BLaER1 (cell line): Measurements from ENCODE around the gene PCDHB9.
"Not testable (repeated sequence)": the region's sequence is repeated elsewhere in the genome, so short reads cannot be mapped to it uniquely, and the experiment has no call there.

Experiments used
- H3K27ac ChIP-seq: shearing (Covaris generic); formaldehyde crosslinking; 2 replicates; pipeline ENCODE4 v1.8.1; 2022
- H3K27me3 ChIP-seq: shearing (Covaris generic); formaldehyde crosslinking; 2 replicates; pipeline ENCODE4 v1.8.1; 2022
- H3K36me3 ChIP-seq: shearing (Covaris generic); formaldehyde crosslinking; 2 replicates; pipeline ENCODE4 v1.8.1; 2022
- H3K4me1 ChIP-seq: shearing (Covaris generic); formaldehyde crosslinking; 2 replicates; pipeline ENCODE4 v1.8.1; 2022
- H3K4me2 ChIP-seq: shearing (Covaris generic); formaldehyde crosslinking; 2 replicates; pipeline ENCODE4 v1.8.1; 2022
- H3K4me3 ChIP-seq: shearing (Covaris generic); formaldehyde crosslinking; 2 replicates; pipeline ENCODE4 v1.8.1; 2022
- H3K9ac ChIP-seq: shearing (Covaris generic); formaldehyde crosslinking; 2 replicates; pipeline ENCODE4 v1.8.1; 2022
- H3K9me3 ChIP-seq: shearing (Covaris generic); formaldehyde crosslinking; 2 replicates; pipeline ENCODE4 v1.8.1; 2022
- H4K20me1 ChIP-seq: shearing (Covaris generic); formaldehyde crosslinking; 2 replicates; pipeline ENCODE4 v1.8.1; 2022
- Cebpa-rat ChIP-seq: shearing (Covaris generic); IDR thresholded peaks from 2 replicates; pipeline ENCODE4 v1.8.1; 2022

PCDHB9 gene

DNA sequence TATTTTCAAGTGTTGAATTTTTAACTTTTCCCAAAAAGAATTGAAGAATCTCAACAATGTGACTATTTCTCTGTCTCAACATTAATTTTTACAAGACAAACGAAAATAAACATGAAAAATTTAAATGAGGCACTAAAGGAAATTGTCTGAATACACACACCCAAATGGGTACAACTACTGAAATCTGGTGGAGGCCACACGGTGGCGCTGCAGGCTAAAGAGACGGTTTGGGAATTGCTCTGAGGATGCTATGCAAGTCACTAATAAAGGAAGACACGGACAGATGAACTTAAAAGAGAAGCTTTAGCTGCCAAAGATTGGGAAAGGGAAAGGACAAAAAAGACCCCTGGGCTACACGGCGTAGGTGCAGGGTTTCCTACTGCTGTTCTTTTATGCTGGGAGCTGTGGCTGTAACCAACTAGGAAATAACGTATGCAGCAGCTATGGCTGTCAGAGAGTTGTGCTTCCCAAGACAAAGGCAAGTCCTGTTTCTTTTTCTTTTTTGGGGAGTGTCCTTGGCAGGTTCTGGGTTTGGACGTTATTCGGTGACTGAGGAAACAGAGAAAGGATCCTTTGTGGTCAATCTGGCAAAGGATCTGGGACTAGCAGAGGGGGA lies 5.3 kb downstream of the PCDHB9 start, which contains the start of gene PCDHB10:
Gene PCDHB10 (plus strand): TSS at position 244 of the 616 bp plus-strand sequence. CDS start 200 bp downstream, at position 444.
- TF ChIP-seq Cebpa-rat: no peak
- Histone ChIP-seq H3K4me2 (no peak within 1 kb of the TSS), H3K4me1 (no peaks in the 10 kb centered on the region), H3K27ac (no peak within 1 kb of the TSS), H4K20me1 (no peaks in the 10 kb centered on the region), H3K36me3 (no peaks in the 10 kb centered on the region), H3K27me3 (no peaks in the 10 kb centered on the region), H3K9ac (no peak within 1 kb of the TSS), H3K9me3 (peaks cover 61% of the 10 kb centered on the region), H3K4me3 (no peak within 1 kb of the TSS)

DNA sequence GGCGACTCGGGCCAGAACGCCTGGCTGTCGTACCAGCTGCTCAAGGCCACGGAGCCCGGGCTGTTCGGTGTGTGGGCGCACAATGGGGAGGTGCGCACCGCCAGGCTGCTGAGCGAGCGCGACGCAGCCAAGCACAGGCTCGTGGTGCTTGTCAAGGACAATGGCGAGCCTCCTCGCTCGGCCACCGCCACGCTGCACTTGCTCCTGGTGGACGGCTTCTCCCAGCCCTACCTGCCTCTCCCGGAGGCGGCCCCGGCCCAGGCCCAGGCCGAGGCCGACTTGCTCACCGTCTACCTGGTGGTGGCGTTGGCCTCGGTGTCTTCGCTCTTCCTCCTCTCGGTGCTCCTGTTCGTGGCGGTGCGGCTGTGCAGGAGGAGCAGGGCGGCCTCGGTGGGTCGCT lies 7.4 kb downstream of the PCDHB9 start:
- not testable (repeated sequence) for H3K36me3 ChIP-seq, H3K9ac ChIP-seq, H3K4me2 ChIP-seq, H3K4me1 ChIP-seq, H4K20me1 ChIP-seq, H3K4me3 ChIP-seq, H3K27ac ChIP-seq, H3K27me3 ChIP-seq
- H3K9me3 ChIP-seq: peaks cover 57% of the 10 kb centered on the region

DNA sequence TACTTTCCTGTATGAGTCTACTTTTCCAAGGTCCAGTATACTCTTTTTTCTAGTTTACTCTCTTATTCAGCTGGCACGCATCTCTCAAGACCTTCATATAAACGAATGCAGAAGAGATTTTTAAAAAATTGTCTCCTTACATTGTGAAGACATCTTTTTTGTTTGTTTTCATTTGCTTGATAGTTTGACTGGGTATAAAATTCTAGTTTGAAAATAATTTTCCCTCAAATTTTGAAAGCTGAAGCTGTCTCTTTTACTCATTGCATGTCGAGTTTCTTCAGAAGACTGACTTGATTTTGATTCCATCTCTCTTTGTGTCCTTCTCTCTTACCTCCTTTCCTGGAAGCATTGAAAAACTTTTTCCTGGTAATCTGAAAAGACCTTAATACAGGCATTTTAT lies 9.4 kb downstream of the PCDHB9 start:
- no peak overlapping the region for H3K4me2 ChIP-seq
- H3K27me3 ChIP-seq: no peaks in the 10 kb centered on the region
- H3K4me3 ChIP-seq: no peak overlapping the region
- no peak for TF ChIP-seq Cebpa-rat
- H3K27ac ChIP-seq: no peak overlapping the region
- H3K9me3 ChIP-seq: peaks cover 68% of the 10 kb centered on the region
- no peak overlapping the region for H3K9ac ChIP-seq
- no peaks in the 10 kb centered on the region for H3K4me1 ChIP-seq
- no peaks in the 10 kb centered on the region for H3K36me3 ChIP-seq
- no peaks in the 10 kb centered on the region for H4K20me1 ChIP-seq

DNA sequence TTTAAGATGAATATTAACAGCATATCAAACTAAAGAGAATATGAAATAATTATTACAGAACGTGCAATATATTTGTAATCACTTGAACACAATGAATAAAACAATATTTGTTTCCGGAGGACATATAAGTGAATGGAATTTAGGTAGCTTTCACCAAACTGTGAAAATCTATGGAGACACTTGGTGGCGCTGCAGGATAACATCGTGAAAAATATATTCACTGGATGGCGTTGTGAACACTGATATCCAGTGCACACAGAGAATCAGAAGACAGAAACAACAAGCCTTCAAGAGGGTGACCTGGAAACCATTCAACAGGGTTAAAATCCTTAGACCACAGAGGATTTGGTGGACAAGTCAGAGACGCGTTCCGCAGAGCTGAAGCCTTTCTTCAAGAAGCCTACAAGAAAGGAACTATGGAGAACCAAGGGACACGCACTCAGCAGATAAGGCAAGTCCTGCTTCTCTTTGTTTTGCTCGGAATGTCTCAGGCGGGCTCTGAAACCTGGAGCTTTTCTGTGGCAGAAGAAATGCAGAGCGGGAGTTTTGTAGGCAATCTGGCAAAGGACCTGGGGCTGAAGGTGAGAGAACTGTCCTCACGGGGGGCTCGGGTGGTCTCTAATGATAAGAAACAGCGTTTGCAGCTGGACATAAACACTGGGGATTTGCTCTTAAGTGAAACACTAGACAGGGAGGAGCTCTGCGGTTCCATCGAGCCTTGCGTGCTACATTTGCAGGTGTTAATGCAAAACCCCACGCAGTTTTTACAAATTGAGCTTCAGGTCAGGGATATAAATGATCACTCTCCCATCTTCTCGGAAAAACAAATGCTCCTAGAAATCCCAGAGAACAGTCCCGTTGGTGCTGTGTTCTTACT lies 12.6 kb downstream of the PCDHB9 start, which contains the start of gene PCDHB11:
Gene PCDHB11 (plus strand): TSS at position 269 of the 877 bp plus-strand sequence. CDS start 148 bp downstream, at position 417.
- Histone ChIP-seq H3K36me3 (no peaks in the 10 kb centered on the region), H3K4me3 (no peak within 1 kb of the TSS), H3K27ac (no peak within 1 kb of the TSS), H3K4me2 (no peak within 1 kb of the TSS), H3K9ac (no peak within 1 kb of the TSS), H4K20me1 (no peaks in the 10 kb centered on the region), H3K4me1 (no peaks in the 10 kb centered on the region), H3K9me3 (peaks cover 63% of the 10 kb centered on the region), H3K27me3 (no peaks in the 10 kb centered on the region)
- no peak for TF ChIP-seq Cebpa-rat

DNA sequence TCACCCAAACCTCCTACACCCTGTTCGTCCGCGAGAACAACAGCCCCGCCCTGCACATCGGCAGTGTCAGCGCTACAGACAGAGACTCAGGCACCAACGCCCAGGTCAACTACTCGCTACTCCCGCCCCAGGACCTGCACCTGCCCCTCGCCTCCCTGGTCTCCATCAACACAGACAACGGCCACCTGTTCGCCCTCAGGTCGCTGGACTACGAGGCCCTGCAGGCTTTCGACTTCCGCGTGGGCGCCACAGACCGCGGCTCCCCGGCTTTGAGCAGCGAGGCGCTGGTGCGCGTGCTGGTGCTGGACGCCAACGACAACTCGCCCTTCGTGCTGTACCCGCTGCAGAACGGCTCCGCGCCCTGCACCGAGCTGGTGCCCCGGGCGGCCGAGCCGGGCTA lies 14.2 kb downstream of the PCDHB9 start:
- H4K20me1 ChIP-seq, H3K27ac ChIP-seq, H3K4me2 ChIP-seq, H3K4me1 ChIP-seq, H3K9ac ChIP-seq, H3K4me3 ChIP-seq, H3K27me3 ChIP-seq, H3K36me3 ChIP-seq: not testable (repeated sequence)
- H3K9me3 ChIP-seq: peaks cover 58% of the 10 kb centered on the region

DNA sequence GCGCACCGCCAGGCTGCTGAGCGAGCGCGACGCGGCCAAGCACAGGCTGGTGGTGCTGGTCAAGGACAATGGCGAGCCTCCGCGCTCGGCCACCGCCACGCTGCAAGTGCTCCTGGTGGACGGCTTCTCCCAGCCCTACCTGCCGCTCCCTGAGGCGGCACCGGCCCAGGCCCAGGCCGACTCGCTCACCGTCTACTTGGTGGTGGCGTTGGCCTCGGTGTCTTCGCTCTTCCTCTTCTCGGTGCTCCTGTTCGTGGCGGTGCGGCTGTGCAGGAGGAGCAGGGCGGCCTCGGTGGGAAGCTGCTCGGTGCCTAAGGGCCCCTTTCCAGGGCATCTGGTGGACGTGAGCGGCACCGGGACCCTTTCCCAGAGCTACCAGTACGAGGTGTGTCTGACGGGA lies 14.7 kb downstream of the PCDHB9 start:
- not testable (repeated sequence) for H3K4me1 ChIP-seq, H4K20me1 ChIP-seq, H3K36me3 ChIP-seq, H3K9ac ChIP-seq, H3K27ac ChIP-seq, H3K4me3 ChIP-seq, H3K27me3 ChIP-seq, H3K4me2 ChIP-seq
- peaks cover 53% of the 10 kb centered on the region for H3K9me3 ChIP-seq

DNA sequence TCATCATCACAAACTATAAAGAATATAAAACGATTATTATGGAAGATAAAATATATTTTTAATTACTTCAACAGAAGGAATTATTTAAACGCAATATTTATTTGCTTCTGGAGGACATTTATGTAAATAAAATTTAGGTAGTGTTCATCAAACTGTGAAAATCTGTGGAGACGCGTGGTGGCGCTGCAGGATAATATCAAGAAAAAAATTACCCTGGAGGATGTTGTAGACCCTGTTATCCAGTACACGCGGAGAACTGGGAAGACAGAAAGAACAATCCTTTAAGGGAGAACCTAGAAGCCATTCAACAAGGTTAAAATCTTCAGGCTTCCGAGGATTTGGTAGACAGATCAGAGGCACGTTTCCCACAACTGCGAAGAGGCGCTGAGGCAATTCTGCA lies 21.5 kb downstream of the PCDHB9 start, which contains the start of gene PCDHB12:
Gene PCDHB12 (plus strand): TSS at position 242 of the 400 bp plus-strand sequence. CDS start 189 bp downstream, outside the sequence.
- Histone ChIP-seq H3K4me1 (no peaks in the 10 kb centered on the region), H4K20me1 (no peaks in the 10 kb centered on the region), H3K9me3 (peaks cover 26% of the 10 kb centered on the region), H3K27me3 (no peaks in the 10 kb centered on the region), H3K4me3 (no peak within 1 kb of the TSS), H3K9ac (no peak within 1 kb of the TSS), H3K27ac (no peak within 1 kb of the TSS), H3K36me3 (no peaks in the 10 kb centered on the region), H3K4me2 (no peak within 1 kb of the TSS)
- no peak for TF ChIP-seq Cebpa-rat

DNA sequence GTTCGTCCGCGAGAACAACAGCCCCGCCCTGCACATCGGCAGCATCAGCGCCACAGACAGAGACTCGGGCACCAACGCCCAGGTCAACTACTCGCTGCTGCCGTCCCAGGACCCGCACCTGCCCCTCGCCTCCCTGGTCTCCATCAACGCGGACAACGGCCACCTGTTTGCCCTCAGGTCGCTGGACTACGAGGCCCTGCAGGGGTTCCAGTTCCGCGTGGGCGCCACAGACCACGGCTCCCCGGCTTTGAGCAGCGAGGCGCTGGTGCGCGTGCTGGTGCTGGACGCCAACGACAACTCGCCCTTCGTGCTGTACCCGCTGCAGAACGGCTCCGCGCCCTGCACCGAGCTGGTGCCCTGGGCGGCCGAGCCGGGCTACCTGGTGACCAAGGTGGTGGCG lies 23.3 kb downstream of the PCDHB9 start:
- not testable (repeated sequence) for H3K4me3 ChIP-seq, H3K27ac ChIP-seq, H3K4me2 ChIP-seq, H3K4me1 ChIP-seq, H3K9ac ChIP-seq, H3K27me3 ChIP-seq, H3K36me3 ChIP-seq, H4K20me1 ChIP-seq
- peaks cover 35% of the 10 kb centered on the region for H3K9me3 ChIP-seq

DNA sequence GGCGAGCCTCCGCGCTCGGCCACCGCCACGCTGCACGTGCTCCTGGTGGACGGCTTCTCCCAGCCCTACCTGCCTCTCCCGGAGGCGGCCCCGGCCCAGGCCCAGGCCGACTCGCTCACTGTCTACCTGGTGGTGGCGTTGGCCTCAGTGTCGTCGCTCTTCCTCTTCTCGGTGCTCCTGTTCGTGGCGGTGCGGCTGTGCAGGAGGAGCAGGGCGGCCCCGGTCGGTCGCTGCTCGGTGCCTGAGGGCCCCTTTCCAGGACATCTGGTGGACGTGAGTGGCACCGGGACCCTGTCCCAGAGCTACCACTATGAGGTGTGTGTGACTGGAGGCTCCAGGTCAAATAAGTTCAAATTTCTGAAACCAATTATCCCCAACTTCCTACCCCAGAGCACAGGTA lies 23.9 kb downstream of the PCDHB9 start:
- not testable (repeated sequence) for H3K27ac ChIP-seq, H4K20me1 ChIP-seq, H3K36me3 ChIP-seq, H3K4me2 ChIP-seq, H3K4me3 ChIP-seq, H3K4me1 ChIP-seq, H3K9ac ChIP-seq, H3K27me3 ChIP-seq
- H3K9me3 ChIP-seq: peaks cover 39% of the 10 kb centered on the region

DNA sequence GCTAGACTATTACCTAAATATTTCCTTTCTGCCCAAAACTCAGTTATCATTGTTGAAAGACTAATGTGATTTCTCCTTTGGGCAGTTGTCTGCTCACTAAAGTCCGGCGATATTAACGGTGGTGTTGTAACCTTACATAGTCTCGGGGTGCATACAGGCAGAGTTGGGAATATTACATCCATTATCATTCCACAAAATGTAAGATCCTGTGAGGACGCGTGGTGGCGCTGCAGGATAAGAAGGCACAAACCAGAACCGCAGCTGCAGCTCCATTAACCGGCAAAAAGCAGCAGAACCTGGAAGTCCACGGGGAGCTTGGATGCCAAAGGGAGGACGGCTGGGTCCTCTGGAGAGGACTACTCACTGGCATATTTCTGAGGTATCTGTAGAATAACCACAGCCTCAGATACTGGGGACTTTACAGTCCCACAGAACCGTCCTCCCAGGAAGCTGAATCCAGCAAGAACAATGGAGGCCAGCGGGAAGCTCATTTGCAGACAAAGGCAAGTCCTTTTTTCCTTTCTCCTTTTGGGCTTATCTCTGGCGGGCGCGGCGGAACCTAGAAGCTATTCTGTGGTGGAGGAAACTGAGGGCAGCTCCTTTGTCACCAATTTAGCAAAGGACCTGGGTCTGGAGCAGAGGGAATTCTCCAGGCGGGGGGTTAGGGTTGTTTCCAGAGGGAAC lies 26.8 kb downstream of the PCDHB9 start, which contains the start of gene PCDHB13:
Gene PCDHB13 (plus strand): TSS at position 264 of the 684 bp plus-strand sequence. CDS start 205 bp downstream, at position 469.
- not testable (repeated sequence) for H3K4me3 ChIP-seq, H4K20me1 ChIP-seq, H3K27me3 ChIP-seq, H3K9ac ChIP-seq, H3K36me3 ChIP-seq, H3K27ac ChIP-seq, H3K4me1 ChIP-seq, H3K4me2 ChIP-seq
- peaks cover 46% of the 10 kb centered on the region for H3K9me3 ChIP-seq

DNA sequence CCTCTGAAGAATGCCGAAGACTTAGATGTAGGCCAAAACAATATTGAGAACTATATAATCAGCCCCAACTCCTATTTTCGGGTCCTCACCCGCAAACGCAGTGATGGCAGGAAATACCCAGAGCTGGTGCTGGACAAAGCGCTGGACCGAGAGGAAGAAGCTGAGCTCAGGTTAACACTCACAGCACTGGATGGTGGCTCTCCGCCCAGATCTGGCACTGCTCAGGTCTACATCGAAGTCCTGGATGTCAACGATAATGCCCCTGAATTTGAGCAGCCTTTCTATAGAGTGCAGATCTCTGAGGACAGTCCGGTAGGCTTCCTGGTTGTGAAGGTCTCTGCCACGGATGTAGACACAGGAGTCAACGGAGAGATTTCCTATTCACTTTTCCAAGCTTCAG lies 27.6 kb downstream of the PCDHB9 start:
- not testable (repeated sequence) for H3K27ac ChIP-seq, H3K36me3 ChIP-seq, H4K20me1 ChIP-seq, H3K4me1 ChIP-seq, H3K4me3 ChIP-seq, H3K9ac ChIP-seq, H3K27me3 ChIP-seq, H3K4me2 ChIP-seq
- H3K9me3 ChIP-seq: peaks cover 43% of the 10 kb centered on the region

DNA sequence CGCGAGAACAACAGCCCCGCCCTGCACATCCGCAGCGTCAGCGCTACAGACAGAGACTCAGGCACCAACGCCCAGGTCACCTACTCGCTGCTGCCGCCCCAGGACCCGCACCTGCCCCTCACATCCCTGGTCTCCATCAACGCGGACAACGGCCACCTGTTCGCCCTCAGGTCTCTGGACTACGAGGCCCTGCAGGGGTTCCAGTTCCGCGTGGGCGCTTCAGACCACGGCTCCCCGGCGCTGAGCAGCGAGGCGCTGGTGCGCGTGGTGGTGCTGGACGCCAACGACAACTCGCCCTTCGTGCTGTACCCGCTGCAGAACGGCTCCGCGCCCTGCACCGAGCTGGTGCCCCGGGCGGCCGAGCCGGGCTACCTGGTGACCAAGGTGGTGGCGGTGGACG lies 28.5 kb downstream of the PCDHB9 start:
- not testable (repeated sequence) for H3K4me1 ChIP-seq, H3K27me3 ChIP-seq, H4K20me1 ChIP-seq, H3K4me3 ChIP-seq, H3K27ac ChIP-seq, H3K36me3 ChIP-seq, H3K9ac ChIP-seq, H3K4me2 ChIP-seq
- H3K9me3 ChIP-seq: peaks cover 34% of the 10 kb centered on the region

DNA sequence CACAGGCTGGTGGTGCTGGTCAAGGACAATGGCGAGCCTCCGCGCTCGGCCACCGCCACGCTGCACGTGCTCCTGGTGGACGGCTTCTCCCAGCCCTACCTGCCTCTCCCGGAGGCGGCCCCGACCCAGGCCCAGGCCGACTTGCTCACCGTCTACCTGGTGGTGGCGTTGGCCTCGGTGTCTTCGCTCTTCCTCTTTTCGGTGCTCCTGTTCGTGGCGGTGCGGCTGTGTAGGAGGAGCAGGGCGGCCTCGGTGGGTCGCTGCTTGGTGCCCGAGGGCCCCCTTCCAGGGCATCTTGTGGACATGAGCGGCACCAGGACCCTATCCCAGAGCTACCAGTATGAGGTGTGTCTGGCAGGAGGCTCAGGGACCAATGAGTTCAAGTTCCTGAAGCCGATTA lies 29.1 kb downstream of the PCDHB9 start:
- not testable (repeated sequence) for H4K20me1 ChIP-seq, H3K36me3 ChIP-seq, H3K4me3 ChIP-seq, H3K4me2 ChIP-seq, H3K4me1 ChIP-seq, H3K27me3 ChIP-seq, H3K9ac ChIP-seq, H3K27ac ChIP-seq
- H3K9me3 ChIP-seq: peaks cover 31% of the 10 kb centered on the region
